ENCODE results near the gene HTN1. TPM values are rescaled to one million over a fixed set of nuclear protein-coding genes. Genes with fewer than 3 reads are reported as not detected.

Gene HTN1
- total RNA-seq, 4 donors from 2014 or later, result not detected

- Histone ChIP-seq H3K27me3 (no peaks in the 10 kb centered on the region), H3K4me3 (no peak overlapping the region), H3K27ac (no peak overlapping the region), H3K9me3 (no peaks in the 10 kb centered on the region), H3K36me3 (no peaks in the 10 kb centered on the region), H3K4me1 (no peaks in the 10 kb centered on the region)
- intact Hi-C loops (cut with DNase I; ENCODE audit: low total_unique reads), result no loop called here
- DNase-seq, result no peak
- TF ChIP-seq CTCF (IDR thresholded peaks at IDR 0.05) (no peak), POLR2A (IDR thresholded peaks at IDR 0.05) (no peak)
These were observed 49.0 kb downstream of the HTN1 start for GRCh38 chr4:70099206-70099605.

Other genes starting within 250 kb of the HTN1 start
- gene SULT1E1, start 190.3 kb upstream of the HTN1 start, total RNA-seq, result 100 to 1,000 TPM in 1 of 4 donors, not detected in 3; 539 TPM
- not detected for gene CSN1S1, start 119.4 kb upstream of the HTN1 start, total RNA-seq
- gene CSN2, start 84.7 kb upstream of the HTN1 start, total RNA-seq, result not detected
- gene STATH, start 54.5 kb upstream of the HTN1 start, total RNA-seq, result not detected
- not detected for gene HTN3, start 22.0 kb upstream of the HTN1 start, total RNA-seq
- gene PRR27, start 103.8 kb downstream of the HTN1 start, total RNA-seq, result not detected
- gene ODAM, start 145.3 kb downstream of the HTN1 start, total RNA-seq, result under 1 TPM in 1 of 4 donors, not detected in 3; 0.35 TPM
- not detected for gene FDCSP, start 175.7 kb downstream of the HTN1 start, total RNA-seq
- not detected for gene CSN3, start 192.2 kb downstream of the HTN1 start, total RNA-seq